ENCODE results near the gene DHX32.

GRCh38 chr10:125795128-125795527, 86.0 kb downstream of the DHX32 start:
- TF ChIP-seq, protein P1, sequence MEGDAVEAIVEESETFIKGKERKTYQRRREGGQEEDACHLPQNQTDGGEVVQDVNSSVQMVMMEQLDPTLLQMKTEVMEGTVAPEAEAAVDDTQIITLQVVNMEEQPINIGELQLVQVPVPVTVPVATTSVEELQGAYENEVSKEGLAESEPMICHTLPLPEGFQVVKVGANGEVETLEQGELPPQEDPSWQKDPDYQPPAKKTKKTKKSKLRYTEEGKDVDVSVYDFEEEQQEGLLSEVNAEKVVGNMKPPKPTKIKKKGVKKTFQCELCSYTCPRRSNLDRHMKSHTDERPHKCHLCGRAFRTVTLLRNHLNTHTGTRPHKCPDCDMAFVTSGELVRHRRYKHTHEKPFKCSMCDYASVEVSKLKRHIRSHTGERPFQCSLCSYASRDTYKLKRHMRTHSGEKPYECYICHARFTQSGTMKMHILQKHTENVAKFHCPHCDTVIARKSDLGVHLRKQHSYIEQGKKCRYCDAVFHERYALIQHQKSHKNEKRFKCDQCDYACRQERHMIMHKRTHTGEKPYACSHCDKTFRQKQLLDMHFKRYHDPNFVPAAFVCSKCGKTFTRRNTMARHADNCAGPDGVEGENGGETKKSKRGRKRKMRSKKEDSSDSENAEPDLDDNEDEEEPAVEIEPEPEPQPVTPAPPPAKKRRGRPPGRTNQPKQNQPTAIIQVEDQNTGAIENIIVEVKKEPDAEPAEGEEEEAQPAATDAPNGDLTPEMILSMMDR (IDR thresholded peaks at IDR 0.05), result no peak
- TF ChIP-seq EZH2 (IDR thresholded peaks at IDR 0.05; ENCODE audit: borderline replicate concordance, insufficient read depth, low read depth, low read length, poor library complexity, severe bottlenecking), result no peak
